Lower leg skin (tissue), 4 donors: ENCODE data around the gene RIMS1. TPM values are rescaled to one million over a fixed set of nuclear protein-coding genes. Genes with fewer than 3 reads are reported as not detected.

ENCODE experiments used
- DNase-seq, 2 donors: peaks; one replicate each; pipeline ENCODE4 v3.0.0-alpha.2; 2019; ENCODE audit warnings: low spot score in 2 of 2
- H3K4me3 ChIP-seq: fragments of 200-600 bp; sonication (generic); 2 replicates; pipeline ENCODE4 v1.5.1; 2017; ENCODE audit warnings: mild to moderate bottlenecking, low read depth; ENCODE audit not compliant: poor library complexity, severe bottlenecking
- POLR2A ChIP-seq, 2 donors: fragments of 450-650 bp; IDR thresholded peaks; one replicate each; pipeline ENCODE4 v1.6.1; 2016 to 2017; ENCODE audit warnings: antibody characterized with exemption in 2 of 2, mild to moderate bottlenecking in 1 of 2, moderate library complexity in 1 of 2
- WGBS, 2 donors: methylation state at CpG; one replicate each; pipeline ENCODE4 v1.1.5; 2018; 5-methylcytosine and 5-hydroxymethylcytosine counted together
- intact Hi-C: fragments of 100-400 bp; cut with DNase I; formaldehyde crosslinking; loops from one replicate; pipeline ENCODE4 v1.15.0; 2023; ENCODE audit warnings: low total_unique reads
- total RNA-seq, 4 donors: library from RNA; depleted of rRNA; stranded (reverse); fragments of >200 nt; gene quantifications; one replicate each; pipeline ENCODE4 v1.1.0, GENCODE V29; 2016
- TF ChIP-seq, protein P1 (sequence below), 3 donors: fragments of 450-650 bp; IDR thresholded peaks; one replicate each; pipeline ENCODE4 v1.5.1; 2016; ENCODE audit warnings: antibody characterized with exemption in 3 of 3, mild to moderate bottlenecking in 3 of 3, moderate library complexity in 2 of 3

Gene RIMS1
- total RNA-seq, 4 donors from 2014 or later: 1.3 to 9.4 (median 4.7) TPM

DNA sequence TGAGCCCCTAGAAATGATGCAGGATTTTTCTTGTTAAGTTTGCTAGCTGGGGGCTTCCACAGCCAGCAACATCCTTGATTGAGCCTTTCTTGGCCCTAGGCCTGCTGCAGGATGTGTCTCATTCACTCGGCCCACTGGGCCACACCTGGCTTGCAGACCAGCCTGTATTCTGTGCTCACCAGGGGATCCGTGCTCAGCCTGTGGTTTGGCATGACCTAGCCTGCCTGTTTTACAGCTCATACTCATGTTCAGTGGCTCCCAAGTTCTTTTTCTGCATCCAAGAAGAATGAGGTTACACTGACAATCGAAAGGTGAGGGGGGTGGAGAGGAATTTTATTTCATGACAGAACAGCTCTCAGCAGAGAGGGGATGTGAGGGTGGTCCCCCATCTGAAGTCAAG lies 263.4 kb downstream of the RIMS1 start:
- intact Hi-C loops: no loop called here
- 44 to 59% methylated on average over 3 of the region's 3 CpGs for WGBS, 2 donors

DNA sequence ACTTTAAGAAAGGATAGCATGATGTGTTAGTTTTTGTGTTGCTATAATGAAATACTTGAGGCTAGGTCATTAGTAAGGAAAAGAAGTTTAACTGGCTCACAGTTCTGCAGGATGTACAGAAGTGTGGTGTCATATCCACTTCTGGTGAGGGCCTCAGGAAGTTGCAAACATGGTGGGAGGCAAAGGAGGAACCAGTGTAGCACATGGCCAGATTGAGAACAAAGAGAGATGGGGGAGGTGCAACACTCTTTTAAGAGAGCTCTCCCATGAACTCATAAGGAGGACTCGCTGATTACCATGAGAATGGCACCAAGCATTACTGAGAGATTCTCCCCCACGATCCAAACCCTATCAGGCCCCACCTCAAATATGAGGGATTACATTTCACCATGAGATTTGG lies 265.4 kb downstream of the RIMS1 start:
- TF ChIP-seq, protein P1, sequence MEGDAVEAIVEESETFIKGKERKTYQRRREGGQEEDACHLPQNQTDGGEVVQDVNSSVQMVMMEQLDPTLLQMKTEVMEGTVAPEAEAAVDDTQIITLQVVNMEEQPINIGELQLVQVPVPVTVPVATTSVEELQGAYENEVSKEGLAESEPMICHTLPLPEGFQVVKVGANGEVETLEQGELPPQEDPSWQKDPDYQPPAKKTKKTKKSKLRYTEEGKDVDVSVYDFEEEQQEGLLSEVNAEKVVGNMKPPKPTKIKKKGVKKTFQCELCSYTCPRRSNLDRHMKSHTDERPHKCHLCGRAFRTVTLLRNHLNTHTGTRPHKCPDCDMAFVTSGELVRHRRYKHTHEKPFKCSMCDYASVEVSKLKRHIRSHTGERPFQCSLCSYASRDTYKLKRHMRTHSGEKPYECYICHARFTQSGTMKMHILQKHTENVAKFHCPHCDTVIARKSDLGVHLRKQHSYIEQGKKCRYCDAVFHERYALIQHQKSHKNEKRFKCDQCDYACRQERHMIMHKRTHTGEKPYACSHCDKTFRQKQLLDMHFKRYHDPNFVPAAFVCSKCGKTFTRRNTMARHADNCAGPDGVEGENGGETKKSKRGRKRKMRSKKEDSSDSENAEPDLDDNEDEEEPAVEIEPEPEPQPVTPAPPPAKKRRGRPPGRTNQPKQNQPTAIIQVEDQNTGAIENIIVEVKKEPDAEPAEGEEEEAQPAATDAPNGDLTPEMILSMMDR (IDR thresholded peaks at IDR 0.05): no peak
- TF ChIP-seq POLR2A (IDR thresholded peaks at IDR 0.05): no peak
- intact Hi-C loops: no loop called here
- WGBS, 2 donors: 26 to 55% methylated on average over 2 of the region's 2 CpGs
- no peak overlapping the region for H3K4me3 ChIP-seq
- no peak for DNase-seq

More for the DNA sequence above, 263.4 kb downstream of the RIMS1 start:
- TF ChIP-seq, protein P1 (IDR thresholded peaks at IDR 0.05): no peak
- no peak for TF ChIP-seq POLR2A (IDR thresholded peaks at IDR 0.05)
- DNase-seq: no peak
- no peak overlapping the region for H3K4me3 ChIP-seq

DNA sequence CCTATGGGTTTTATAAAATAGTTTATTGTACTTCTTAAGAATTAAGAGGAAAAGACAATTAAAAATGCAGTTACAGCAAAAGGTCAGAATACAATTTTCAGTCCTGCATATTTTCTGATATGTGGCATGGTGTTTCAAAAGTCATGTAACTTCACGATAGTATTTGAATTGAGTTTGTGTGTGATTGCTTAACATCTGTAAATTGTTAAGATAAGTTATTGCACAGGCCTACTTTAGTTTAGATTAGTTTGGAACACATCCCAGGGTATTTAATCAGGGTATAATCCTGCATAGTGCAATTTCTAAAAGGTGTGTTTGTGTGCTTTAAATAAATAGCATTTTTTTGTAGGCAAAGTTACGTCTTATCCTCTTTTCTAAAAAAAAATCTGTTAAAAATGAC lies 289.6 kb downstream of the RIMS1 start:
- intact Hi-C loops: no loop called here
- WGBS, 2 donors: 33 to 48% methylated on average over 2 of the region's 2 CpGs
- H3K4me3 ChIP-seq: no peak overlapping the region
- no peak for DNase-seq
- TF ChIP-seq POLR2A (IDR thresholded peaks at IDR 0.05): no peak
- TF ChIP-seq, protein P1 (IDR thresholded peaks at IDR 0.05): no peak

DNA sequence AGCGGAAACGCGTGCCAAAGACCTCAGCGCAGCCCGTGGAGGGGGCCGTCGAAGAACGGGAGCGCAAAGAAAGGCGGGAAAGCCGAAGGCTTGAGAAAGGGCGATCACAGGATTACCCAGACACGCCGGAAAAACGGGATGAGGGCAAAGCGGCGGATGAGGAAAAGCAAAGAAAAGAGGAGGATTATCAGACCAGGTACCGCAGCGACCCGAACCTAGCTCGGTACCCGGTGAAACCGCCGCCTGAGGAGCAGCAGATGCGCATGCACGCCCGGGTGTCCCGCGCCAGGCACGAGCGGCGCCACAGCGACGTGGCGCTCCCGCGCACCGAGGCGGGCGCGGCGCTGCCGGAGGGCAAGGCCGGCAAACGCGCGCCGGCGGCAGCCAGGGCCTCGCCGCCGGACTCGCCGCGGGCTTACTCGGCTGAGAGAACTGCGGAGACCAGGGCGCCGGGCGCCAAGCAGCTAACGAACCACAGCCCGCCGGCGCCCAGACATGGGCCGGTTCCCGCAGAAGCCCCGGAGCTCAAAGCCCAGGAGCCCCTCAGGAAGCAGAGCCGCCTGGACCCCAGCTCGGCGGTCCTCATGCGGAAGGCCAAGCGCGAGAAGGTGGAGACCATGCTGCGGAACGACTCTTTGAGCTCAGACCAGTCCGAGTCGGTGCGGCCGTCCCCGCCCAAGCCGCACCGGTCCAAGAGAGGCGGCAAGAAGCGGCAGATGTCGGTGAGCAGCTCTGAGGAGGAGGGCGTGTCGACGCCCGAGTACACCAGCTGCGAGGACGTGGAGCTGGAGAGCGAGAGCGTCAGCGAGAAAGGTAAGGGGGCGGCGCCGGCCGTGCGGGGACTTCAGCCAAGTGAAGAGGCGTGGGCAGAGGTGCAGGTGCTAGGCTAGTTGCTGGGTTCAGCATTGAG lies 296.2 kb downstream of the RIMS1 start:
- peak overlapping the region; percentile 15 for H3K4me3 ChIP-seq
- intact Hi-C loops: no loop called here
- TF ChIP-seq, protein P1 (IDR thresholded peaks at IDR 0.05): no peak
- TF ChIP-seq POLR2A (IDR thresholded peaks at IDR 0.05): no peak
- 5% methylated on average over 53 to 84 of the region's 100 CpGs for WGBS, 2 donors
- DNase-seq: no peak

DNA sequence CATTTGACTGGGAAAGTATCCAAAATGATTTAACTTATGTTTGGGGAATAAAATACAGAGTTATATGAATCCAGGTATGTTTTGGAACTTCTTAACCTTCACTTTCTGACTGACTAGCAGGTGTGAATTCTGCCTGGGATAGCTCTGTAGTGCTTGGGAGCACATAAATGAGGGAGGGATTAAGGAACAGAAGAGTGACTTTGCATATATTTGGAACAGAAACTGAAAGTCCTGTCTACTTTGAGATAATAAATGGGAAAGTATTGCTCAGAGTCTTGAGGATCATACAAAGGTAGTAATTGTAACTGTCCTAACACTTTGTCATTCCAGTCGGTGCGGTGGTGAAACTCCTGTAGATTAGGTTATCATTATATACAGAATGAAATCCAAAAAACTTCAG lies 317.6 kb downstream of the RIMS1 start:
- TF ChIP-seq, protein P1 (IDR thresholded peaks at IDR 0.05): no peak
- 76% methylated on average over 2 of the region's 2 CpGs for WGBS, 2 donors
- DNase-seq: no peak
- H3K4me3 ChIP-seq: no peak overlapping the region
- intact Hi-C loops: no loop called here
